HG03060 (cell line): ENCODE measurements around the gene CACNA1B.
"Not testable (repeated sequence)": the region's sequence is repeated elsewhere in the genome, so short reads cannot be mapped to it uniquely, and the experiment has no call there.

Experiments
- ATAC-seq: cut with Tn5 transposase; IDR thresholded peaks from one replicate; pipeline ENCODE4 v1.9.1; 2021; ENCODE audit warnings: low read depth, moderate number of reproducible peaks; ENCODE audit not compliant: unreplicated experiment

Gene CACNA1B

DNA sequence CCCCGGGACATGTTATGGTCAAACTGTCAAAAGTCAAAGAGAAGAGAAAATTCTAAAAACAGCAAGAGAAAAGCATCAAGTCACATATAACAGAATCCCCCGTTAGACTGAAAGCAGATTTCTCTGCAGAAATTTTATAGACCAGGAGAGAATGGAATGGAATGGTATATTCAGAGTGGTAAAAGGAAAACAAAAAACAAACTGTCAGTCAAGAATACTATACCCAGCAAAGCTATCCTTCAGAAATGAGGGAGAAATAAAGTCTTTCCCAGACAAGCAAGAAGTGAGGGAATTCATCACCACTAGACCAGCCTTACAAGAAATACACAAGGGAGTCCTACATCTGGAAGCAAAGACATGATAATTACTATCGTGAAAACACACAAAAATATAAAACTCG, 208.0 kb downstream of the CACNA1B start:
- ATAC-seq, result no peak

DNA sequence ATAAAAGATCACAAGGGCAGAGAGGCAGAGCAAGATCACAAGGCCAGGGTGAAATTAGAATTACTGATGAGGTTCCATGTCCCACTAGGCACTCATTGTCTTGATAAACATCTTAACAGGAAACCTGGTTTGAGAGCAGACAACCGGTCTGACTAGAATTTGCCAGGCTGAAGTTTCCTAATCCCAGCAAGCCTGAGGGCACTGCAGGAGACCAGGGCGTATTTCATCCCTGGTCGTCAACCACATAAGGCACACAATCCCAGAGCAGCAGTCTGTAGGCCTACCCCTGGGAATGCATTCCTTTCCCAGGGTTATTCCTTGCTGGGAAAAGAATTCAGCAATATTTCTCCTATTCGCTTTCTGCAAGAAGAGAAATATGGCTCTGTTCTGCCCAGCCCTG, 214.5 kb downstream of the CACNA1B start:
- ATAC-seq, result not testable (repeated sequence)

DNA sequence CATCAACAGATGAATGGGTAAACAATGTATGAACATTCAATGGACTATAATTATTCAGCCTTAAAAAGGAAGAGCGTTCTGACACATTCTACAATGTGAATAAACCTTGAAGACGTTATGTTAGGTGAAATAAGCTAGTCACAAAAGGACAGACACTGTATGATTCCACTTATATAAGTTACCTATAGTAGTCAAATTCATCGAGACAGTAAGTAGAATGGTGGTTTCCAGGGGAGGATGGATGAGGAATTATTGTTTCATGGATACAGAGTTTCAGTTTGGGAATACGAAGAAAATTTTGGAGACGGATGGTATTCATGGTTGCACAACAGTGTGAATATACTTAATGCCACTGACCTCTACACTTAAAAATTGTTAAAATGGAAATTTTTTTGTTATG, 216.4 kb downstream of the CACNA1B start:
- ATAC-seq, result no peak

- ATAC-seq, result no peak
Measured at GRCh38 chr9:138095813-138096518, 218.4 kb downstream of the CACNA1B start.

DNA sequence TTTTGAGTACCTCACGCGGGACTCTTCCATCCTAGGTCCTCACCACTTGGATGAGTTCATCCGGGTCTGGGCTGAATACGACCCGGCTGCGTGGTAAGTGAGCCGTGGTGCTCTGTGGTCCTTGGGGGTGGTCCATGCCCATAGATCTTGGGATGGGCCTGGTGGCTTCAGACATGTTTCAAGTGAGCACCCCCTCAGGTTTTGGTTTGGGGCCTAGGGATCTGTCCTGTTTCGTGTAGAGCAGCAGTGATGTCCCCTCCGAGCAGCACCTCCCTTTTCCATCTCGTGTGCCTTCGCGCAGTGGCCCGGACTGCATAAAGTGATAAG, 218.9 kb downstream of the CACNA1B start:
- ATAC-seq, result no peak

DNA sequence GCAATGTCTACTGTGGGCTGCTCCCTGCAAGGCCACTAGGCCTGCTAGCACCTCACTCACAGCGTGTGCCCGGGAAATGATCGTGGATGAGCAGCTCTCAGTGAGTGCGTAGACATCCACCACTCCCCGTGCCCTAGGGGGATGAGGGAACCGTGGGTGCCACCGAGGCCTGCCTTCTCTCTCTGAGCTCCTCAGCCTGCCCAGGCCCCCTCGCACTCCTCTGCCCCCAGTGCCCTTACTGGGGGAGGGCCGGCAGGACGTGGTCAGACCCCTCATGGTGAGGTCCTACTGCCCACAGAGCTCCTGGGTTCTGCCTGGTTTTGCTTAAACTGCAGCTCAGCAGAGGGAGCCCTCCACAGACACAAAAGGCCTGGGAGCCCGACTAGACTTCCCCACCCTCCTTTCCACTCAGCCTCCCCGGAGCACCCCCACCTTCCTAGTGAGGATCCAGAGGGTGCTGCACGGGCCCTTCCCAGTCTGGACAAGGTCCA, 220.0 kb downstream of the CACNA1B start:
- ATAC-seq, result no peak

DNA sequence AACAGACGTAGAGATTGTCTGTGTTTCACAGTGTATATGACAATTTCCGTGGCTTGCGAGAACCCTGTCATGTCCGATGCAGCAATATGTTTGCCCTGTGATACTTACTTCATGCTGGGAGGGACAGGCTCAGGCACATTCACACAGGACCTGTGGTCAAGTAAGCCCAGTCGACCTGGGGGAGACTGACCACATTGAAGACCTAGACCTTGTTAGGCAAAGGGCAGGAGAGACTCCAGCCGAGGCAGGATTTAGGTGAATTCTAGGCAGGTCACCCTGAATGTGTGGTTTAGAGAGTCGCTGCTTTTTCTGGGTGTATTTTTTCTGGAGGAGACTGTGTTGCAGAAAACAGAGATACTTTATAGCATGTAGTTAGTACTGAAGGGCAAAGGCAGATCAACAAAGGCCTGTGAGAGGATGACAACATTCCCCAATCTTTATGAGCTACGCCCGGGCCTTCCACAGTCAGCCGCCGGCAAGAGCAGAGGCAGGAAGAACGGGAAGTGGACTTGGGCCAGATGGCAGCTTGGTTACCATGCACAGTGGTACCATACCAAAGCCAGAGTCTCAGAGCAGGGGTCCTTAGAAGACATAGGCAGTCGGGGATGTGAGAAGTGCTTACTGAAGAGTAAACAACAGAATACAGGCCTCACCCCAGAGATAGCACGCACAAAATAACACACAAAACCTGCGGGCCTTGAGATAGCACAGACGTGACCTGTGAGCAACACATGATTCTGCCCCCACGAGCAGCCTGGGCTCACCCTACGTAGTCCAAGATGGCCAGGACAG, 220.7 kb downstream of the CACNA1B start:
- ATAC-seq, result no peak

GRCh38 chr9:138098908-138099791, 221.6 kb downstream of the CACNA1B start:
- ATAC-seq, result no peak

GRCh38 chr9:138099803-138100598, 222.4 kb downstream of the CACNA1B start:
- no peak for ATAC-seq

- no peak for ATAC-seq
Measured at GRCh38 chr9:138100711-138101350, 223.2 kb downstream of the CACNA1B start.

DNA sequence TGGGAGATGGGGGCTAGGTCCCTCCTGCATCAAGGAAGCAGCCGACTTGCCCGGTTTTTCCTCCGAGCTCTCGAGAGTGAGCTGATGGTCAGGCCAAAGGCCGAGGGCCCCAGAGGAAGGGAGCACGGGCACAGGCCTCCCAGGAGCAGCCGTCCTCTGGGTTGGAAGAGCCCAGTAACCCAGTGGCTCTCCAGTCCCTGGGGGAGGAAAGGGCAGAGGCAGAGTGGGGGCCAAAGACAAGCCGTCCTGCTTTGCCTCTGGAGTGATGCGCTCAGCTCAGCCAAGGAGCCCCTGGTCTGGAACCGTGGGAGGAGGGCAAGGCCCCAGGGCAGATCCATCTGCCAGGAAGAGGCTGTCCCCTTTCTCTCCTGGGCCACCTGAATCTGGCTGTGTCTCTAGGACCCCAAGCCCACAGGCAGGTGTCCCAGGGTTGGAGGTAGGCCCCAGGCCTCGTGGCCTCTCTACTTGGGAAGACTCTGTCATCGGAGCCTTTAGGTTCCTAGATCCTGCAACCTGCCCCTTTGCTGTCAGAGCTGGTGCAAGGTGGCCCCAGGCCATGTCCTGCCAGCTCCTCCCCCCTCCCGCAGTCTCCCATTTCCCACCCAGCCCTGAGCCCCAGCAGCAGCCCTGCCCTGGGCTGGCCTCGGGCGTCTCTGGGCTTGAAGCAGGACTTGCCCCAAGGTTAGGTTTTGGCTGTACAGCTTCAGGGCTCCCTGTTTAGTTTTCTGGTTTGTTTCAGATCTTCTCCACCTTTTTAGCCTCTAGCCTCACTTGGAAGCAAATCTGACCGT, 224.1 kb downstream of the CACNA1B start:
- no peak for ATAC-seq

DNA sequence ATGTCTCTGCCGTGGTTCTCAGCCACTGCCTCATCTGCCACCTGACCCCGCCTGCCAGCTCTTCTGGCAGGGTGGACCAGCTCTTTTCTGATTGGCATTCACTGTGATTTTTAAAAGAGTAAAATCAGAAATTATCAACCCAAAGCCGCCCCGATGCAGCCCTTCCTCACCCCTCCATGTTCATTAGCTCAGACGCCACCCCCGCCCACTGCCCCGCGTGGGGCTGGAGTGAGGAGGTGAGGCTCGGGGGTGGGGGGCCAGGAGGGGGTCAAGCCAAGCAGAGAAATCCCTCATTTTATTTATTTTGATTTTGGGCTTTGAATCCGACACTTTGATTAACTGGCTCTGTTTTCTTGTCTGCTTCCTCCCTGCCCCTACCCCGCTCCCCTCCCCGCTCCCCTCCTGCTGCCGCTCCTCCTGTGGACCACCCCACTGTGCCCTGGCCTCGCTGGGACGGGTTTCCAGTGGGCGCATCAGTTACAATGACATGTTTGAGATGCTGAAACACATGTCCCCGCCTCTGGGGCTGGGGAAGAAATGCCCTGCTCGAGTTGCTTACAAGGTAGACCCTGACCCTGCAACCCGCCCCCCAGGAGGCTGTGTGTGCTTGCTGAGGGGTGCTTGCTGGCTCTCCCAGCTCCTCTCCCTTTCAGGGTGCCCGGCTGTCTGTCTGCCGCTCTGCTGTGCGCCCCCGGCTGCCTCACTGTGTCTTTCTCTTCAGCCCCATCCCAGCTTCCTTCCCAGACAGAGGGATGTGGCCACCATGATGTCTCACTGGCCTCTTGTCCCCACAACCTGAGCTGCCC, 224.9 kb downstream of the CACNA1B start:
- no peak for ATAC-seq

DNA sequence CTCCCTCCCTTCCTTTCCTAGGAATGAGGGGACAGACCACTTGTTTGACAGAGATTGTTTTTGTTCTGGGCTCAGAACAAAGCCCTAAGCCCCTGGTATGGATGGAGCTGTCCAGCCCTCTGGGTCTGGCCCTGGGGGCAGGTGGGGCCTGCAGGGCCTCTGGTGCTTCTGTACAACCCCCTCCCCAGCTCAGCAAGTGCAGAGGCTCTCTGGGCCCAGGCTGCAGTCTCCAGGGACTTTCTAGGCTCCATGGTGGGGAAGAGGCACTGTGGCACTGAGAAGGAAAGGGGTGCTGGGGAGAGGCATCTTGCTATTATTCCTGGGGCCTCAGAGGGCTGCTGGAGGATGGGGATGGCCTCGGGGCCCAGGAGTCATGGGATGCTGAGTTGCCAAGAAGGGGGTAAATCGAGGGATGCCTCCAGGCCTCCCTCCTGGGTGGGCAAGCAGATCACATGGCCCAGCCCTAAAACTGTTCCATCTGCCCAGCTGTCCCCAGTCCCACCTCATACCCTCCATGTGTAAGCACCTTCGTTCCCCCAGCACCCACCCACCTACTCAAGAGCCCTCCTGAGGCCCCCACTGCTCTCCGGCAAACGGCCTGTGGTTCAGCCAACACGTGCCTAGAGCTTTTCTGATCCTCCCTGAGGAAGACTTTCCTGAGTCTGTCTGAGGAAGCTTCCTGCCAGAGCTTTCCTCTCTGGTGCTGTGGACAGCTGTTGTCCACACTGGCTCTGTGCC, 225.7 kb downstream of the CACNA1B start:
- no peak for ATAC-seq

GRCh38 chr9:138103849-138104206, 226.2 kb downstream of the CACNA1B start:
- no peak for ATAC-seq

DNA sequence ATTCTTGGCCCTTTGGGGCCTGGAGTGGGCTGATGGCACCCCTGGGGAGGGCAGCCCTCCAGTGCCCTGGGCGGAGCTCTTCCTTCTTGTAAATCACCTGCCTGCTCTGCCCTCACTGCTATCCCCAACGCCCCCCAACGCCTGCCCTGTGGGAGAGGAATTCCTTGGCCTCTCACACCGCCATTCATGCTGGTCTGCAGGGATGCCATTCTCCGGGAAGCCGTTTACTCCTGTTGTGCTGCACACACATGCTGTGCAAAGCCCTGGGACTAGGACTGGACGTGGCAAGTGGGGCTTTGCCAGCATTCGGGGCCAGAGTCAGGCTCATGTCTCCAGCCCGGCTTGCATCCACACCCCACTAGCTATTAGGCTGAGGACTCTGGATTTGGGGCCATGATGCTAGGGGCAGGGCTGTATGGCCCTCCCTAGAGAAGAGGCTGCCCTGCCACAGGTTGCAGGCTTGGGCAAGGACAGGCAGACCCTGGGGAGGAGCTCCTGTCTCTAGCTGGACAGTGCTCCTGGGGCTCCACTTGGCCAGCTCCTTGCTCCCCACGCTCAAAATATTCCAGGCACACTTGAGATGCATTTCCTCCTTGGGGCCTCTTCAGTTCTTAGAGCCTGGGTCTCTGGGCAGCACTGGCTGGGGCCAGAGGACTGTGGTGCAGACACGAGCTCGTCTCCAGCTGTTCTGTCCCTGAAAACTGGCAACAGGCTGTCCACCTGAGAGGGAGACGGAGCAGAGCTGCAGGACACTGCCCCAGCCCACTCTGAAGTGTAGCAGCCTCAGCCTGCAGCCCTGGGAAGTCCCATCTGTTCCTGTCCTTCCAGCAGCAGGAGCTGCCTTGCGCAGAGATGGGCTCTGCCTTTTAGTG, 226.9 kb downstream of the CACNA1B start:
- no peak for ATAC-seq

DNA sequence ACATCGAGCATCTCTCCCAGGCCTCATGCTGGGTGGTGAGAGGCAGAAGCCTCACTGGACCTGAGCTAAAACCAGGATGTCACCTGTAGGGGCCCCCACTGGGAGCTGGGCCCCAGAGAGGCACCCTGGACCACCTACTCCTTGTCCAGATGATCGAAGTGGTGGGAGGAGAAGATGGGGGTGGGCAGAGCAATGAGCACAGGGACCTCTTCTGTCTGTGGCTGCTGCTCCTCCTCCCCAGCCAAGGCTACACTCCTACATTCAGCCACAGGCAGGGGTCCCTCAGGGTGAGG, 227.5 kb downstream of the CACNA1B start:
- no peak for ATAC-seq
